WTC11 (cell line): ENCODE data around the gene ZNF564.

ENCODE experiments used
- ATF1 ChIP-seq: sonication (generic); formaldehyde crosslinking; IDR thresholded peaks from 2 replicates; pipeline ENCODE4 v1.8.1; 2023; ENCODE audit warnings: mild to moderate bottlenecking, moderate library complexity, missing genetic modification reagents
- CREB1 ChIP-seq: sonication (generic); formaldehyde crosslinking; IDR thresholded peaks from 2 replicates; pipeline ENCODE4 v1.8.0; 2023; ENCODE audit warnings: mild to moderate bottlenecking, missing genetic modification reagents
- MAX ChIP-seq: sonication (generic); formaldehyde crosslinking; IDR thresholded peaks from 2 replicates; pipeline ENCODE4 v1.8.0; 2022; ENCODE audit warnings: mild to moderate bottlenecking, missing genetic modification reagents
- ZNF281 ChIP-seq: sonication (generic); formaldehyde crosslinking; IDR thresholded peaks from 2 replicates; pipeline ENCODE4 v1.8.0; 2023; ENCODE audit warnings: mild to moderate bottlenecking, missing genetic modification reagents
- ZNF512 ChIP-seq: sonication (generic); formaldehyde crosslinking; IDR thresholded peaks from 2 replicates; pipeline ENCODE4 v1.8.1; 2022; ENCODE audit warnings: missing genetic modification reagents, borderline replicate concordance
- TF ChIP-seq, protein P1 (sequence below): sonication (generic); formaldehyde crosslinking; IDR thresholded peaks from 2 replicates; pipeline ENCODE4 v1.8.1; 2023; ENCODE audit warnings: mild to moderate bottlenecking, missing genetic modification reagents, moderate library complexity
- TF ChIP-seq, protein P2 (sequence below): fragments of 200-600 bp; IDR thresholded peaks from 2 replicates; pipeline ENCODE4 v1.8.0; 2022; ENCODE audit warnings: antibody characterized with exemption

DNA sequence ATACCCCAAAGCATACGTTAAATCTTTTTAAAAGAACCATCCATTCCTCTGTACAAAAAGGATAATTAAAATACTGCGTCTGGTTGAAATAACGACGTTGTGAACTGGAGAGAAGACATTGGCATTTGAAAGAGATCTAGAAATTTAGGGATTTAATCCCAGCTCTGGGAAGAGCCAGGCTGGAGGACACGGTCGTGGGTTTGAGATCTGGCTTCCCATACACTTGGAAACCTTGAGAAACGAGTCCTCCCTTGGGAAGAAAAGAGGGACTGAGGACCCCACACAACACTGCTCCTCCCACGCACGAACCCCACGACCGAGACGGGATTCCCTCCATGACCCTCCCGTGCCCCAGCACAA, 67.3 kb downstream of the ZNF564 start:
- TF ChIP-seq, protein P1, sequence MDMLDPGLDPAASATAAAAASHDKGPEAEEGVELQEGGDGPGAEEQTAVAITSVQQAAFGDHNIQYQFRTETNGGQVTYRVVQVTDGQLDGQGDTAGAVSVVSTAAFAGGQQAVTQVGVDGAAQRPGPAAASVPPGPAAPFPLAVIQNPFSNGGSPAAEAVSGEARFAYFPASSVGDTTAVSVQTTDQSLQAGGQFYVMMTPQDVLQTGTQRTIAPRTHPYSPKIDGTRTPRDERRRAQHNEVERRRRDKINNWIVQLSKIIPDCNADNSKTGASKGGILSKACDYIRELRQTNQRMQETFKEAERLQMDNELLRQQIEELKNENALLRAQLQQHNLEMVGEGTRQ (CRISPR knock-in tag): no peak
- TF ChIP-seq, protein P2, sequence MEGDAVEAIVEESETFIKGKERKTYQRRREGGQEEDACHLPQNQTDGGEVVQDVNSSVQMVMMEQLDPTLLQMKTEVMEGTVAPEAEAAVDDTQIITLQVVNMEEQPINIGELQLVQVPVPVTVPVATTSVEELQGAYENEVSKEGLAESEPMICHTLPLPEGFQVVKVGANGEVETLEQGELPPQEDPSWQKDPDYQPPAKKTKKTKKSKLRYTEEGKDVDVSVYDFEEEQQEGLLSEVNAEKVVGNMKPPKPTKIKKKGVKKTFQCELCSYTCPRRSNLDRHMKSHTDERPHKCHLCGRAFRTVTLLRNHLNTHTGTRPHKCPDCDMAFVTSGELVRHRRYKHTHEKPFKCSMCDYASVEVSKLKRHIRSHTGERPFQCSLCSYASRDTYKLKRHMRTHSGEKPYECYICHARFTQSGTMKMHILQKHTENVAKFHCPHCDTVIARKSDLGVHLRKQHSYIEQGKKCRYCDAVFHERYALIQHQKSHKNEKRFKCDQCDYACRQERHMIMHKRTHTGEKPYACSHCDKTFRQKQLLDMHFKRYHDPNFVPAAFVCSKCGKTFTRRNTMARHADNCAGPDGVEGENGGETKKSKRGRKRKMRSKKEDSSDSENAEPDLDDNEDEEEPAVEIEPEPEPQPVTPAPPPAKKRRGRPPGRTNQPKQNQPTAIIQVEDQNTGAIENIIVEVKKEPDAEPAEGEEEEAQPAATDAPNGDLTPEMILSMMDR: no peak
- no peak for TF ChIP-seq ZNF281 (CRISPR knock-in tag)
- no peak for TF ChIP-seq CREB1 (CRISPR knock-in tag)
- no peak for TF ChIP-seq ATF1 (CRISPR knock-in tag)
- TF ChIP-seq ZNF512 (CRISPR knock-in tag): no peak
- no peak for TF ChIP-seq MAX
